Heart left ventricle (tissue), 16 donors: Measurements from ENCODE around the gene SLC25A4. TPM values are rescaled to one million over a fixed set of nuclear protein-coding genes. Genes with fewer than 3 reads are reported as not detected.

Source experiments
- ATAC-seq, 4 donors: fragments of 200-7000 bp; cut with Tn5 transposase; one replicate each; pipeline ENCODE4 v1.9.1; 2020 to 2022; ENCODE audit warnings: moderate library complexity in 4 of 4, mild to moderate bottlenecking in 3 of 4, moderate number of reproducible peaks in 1 of 4
- DNase-seq, 5 donors: peaks; one replicate each; pipeline ENCODE4 v3.0.0-alpha.2; 2020
- H3K27ac ChIP-seq, 12 donors: fragments of 200-600 bp; sonication (generic) in 4 of 12; one replicate each; pipeline versions ENCODE4 v1.5.0 to v1.8.0; 2016 to 2022; ENCODE audit warnings: mild to moderate bottlenecking in 2 of 12
- H3K27me3 ChIP-seq, 9 donors: fragments of 200-600 bp; sonication (generic) in 2 of 9; one replicate each; pipeline versions ENCODE4 v1.5.1 to v1.8.0; 2016 to 2022; ENCODE audit warnings: mild to moderate bottlenecking in 3 of 9
- H3K36me3 ChIP-seq, 9 donors: fragments of 200-600 bp; sonication (generic) in 2 of 9; one replicate each; pipeline versions ENCODE4 v1.5.0 to v1.8.0; 2018 to 2022; ENCODE audit warnings: mild to moderate bottlenecking in 2 of 9
- H3K4me1 ChIP-seq, 12 donors: fragments of 200-600 bp; sonication (generic) in 4 of 12; one replicate each; pipeline versions ENCODE4 v1.5.0 to v1.8.0; 2016 to 2022; ENCODE audit warnings: mild to moderate bottlenecking in 3 of 12
- H3K4me3 ChIP-seq, 12 donors: fragments of 200-600 bp; sonication (generic) in 4 of 12; one replicate each; pipeline versions ENCODE4 v1.5.0 to v1.8.0; 2017 to 2022; ENCODE audit warnings: mild to moderate bottlenecking in 9 of 12, moderate library complexity in 4 of 12
- H3K9me3 ChIP-seq, 12 donors: fragments of 200-600 bp; sonication (generic) in 4 of 12; one replicate each; pipeline versions ENCODE4 v1.5.0 to v1.8.0; 2016 to 2022; ENCODE audit warnings: mild to moderate bottlenecking in 1 of 12
- POLR2A ChIP-seq, 2 donors: fragments of 450-650 bp; IDR thresholded peaks; one replicate each; pipeline ENCODE4 v1.6.1; 2017; ENCODE audit warnings: antibody characterized with exemption in 2 of 2, mild to moderate bottlenecking in 2 of 2, moderate library complexity in 2 of 2
- WGBS, 4 donors: extraction: QIAGEN DNeasy Blood & Tissue Kit in 2 of 4; methylation state at CpG; one replicate each; pipeline versions ENCODE4 v1.1.5 to v1.1.7; 2013 to 2018; 5-methylcytosine and 5-hydroxymethylcytosine counted together
- intact Hi-C, 10 donors: fragments of 100-400 bp; cut with DNase I; formaldehyde crosslinking; loops; one replicate each; pipeline versions ENCODE4 v1.11.1 to v1.14.2; 2022
- polyA plus RNA-seq, 2 donors: library from polyadenylated mRNA; stranded (reverse); fragments of 200-250 nt; gene quantifications; one replicate each; pipeline ENCODE4 v1.2.3, GENCODE V29; 2013
- total RNA-seq, 9 donors: library from RNA; depleted of rRNA in 2 of 9; stranded (reverse); fragments of >200 nt in 2 of 9; fragmentation: NEBNext Ultra II Directional in 3 of 9; extraction: Animal tissue kit (Norgen Biotek cat#: 25700) in 3 of 9; gene quantifications; one replicate each; pipeline versions ENCODE4 v1.1.0 to v1.2.4, GENCODE V29; 2016 to 2023
- TF ChIP-seq, protein P1 (sequence below), 12 donors: fragments of 200-600 bp; sonication (generic) in 4 of 12; IDR thresholded peaks; one replicate each; pipeline versions ENCODE4 v1.5.0 to v1.8.0; 2018 to 2022; ENCODE audit warnings: antibody characterized with exemption in 12 of 12, mild to moderate bottlenecking in 5 of 12
- donor health status: ischemic (EF 13 %, LVEDD 7.1; RV severe dilation, severe dysfunction).
- donor health status: healthy with polysubstance abuse.
- donor health status: DM: no; HTN: yes; CAD: no.
- donor health status: DM: no; HTN: no; CAD: no.
- donor health status: ischemic (EF 25% LVEDD 6.9; RV normal size, moderate dysfunction).
- donor health status: ischemic (EF 25% LVEDD 5.7; RV mildly dilated, moderate dysfunction).
- donor health status: healthy.
- donor health status: DM: yes; HTN: yes; CAD: no.
- donor health status: ischemic (EF 35%, LVEDD 5.7; RV mildly dilated, moderate dysfunction).
- donor health status: nonischemic (EF 11% LVEDD 7.7; RV severe dilation, severe dysfunction).
- donor health status: DM: yes; HTN: yes; CAD: no.
- donor health status: PGD.
- donor health status: ischemic (EF 29% LVEDD 5.4; RV normal size, mild dysfunction).
- donor health status: nonischemic (EF 23%, LVEDD 6.1; RV moderate dilation, normal function).

SLC25A4 gene
- total and polyA plus RNA-seq, 11 donors, result 878 to 2,214 (median 1,482) TPM

GRCh38 chr4:185167234-185167633, 24.2 kb downstream of the SLC25A4 start:
- H3K4me3 ChIP-seq, result no peak overlapping the region
- WGBS, 4 donors, result 74 to 90% (median 83%) methylated on average over 9 of the region's 9 CpGs
- H3K27ac ChIP-seq, result no peak overlapping the region
- no peaks in the 10 kb centered on the region for H3K27me3 ChIP-seq
- TF ChIP-seq, protein P1, sequence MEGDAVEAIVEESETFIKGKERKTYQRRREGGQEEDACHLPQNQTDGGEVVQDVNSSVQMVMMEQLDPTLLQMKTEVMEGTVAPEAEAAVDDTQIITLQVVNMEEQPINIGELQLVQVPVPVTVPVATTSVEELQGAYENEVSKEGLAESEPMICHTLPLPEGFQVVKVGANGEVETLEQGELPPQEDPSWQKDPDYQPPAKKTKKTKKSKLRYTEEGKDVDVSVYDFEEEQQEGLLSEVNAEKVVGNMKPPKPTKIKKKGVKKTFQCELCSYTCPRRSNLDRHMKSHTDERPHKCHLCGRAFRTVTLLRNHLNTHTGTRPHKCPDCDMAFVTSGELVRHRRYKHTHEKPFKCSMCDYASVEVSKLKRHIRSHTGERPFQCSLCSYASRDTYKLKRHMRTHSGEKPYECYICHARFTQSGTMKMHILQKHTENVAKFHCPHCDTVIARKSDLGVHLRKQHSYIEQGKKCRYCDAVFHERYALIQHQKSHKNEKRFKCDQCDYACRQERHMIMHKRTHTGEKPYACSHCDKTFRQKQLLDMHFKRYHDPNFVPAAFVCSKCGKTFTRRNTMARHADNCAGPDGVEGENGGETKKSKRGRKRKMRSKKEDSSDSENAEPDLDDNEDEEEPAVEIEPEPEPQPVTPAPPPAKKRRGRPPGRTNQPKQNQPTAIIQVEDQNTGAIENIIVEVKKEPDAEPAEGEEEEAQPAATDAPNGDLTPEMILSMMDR (IDR thresholded peaks at IDR 0.05), result no peak
- TF ChIP-seq POLR2A (IDR thresholded peaks at IDR 0.05), result no peak
- no peak for DNase-seq
- peaks cover 0 to 56% (median 39%) of the 10 kb centered on the region in 9 donors for H3K36me3 ChIP-seq
- no peak for ATAC-seq
- peaks cover 0 to 13% (median 2%) of the 10 kb centered on the region in 12 donors for H3K4me1 ChIP-seq
- no peaks in the 10 kb centered on the region for H3K9me3 ChIP-seq
- intact Hi-C loops, result no loop called here

DNA sequence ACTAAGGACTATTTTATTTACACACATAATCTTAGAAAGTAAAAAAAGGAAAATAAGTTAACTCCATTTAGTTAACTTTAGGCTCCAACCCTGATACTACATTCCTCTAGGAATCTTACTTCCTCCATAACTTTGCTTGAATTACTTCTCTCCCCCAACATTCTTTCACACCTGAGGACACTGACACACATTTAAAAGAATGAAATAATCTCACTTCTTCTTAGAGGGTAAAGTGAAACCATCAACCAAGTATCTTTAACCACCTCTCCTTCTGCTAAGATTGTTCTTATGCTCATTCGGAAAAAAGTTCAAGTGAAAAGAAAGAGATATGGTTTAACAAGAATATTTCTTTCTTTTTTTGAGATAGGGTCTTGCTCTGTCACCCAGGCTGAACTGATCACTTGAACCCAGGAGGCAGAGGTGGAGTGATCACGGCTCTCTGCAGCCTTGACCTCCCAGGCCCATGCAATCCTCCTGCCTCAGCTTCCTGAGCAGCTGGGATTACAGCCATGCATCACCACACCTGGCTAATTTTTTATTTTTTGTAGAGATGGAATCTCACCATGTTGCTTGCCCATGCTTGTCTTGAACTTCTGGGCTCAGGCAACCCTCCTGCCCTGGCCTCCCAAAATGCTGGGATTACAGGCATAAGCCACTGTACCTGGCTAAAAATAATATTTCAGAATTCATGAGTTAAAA, 28.5 kb downstream of the SLC25A4 start:
- WGBS, 4 donors, result 87 to 94% (median 91%) methylated on average over 2 of the region's 2 CpGs
- Histone ChIP-seq H3K4me1 (peaks cover 0 to 14% (median 0%) of the 10 kb centered on the region in 12 donors), H3K9me3 (no peaks in the 10 kb centered on the region), H3K4me3 (no peak overlapping the region), H3K27ac (no peak overlapping the region), H3K27me3 (no peaks in the 10 kb centered on the region), H3K36me3 (peaks cover 0 to 66% (median 48%) of the 10 kb centered on the region in 9 donors)
- DNase-seq, result no peak
- TF ChIP-seq, protein P1 (IDR thresholded peaks at IDR 0.05), result no peak
- TF ChIP-seq POLR2A (IDR thresholded peaks at IDR 0.05), result no peak
- ATAC-seq, result no peak
- intact Hi-C loops, result no loop called here

- peak in 1 of 4 donors; percentile 24 for ATAC-seq
- Histone ChIP-seq H3K27ac (no peak overlapping the region), H3K4me1 (peaks cover 0 to 6% (median 0%) of the 10 kb centered on the region in 12 donors), H3K9me3 (no peaks in the 10 kb centered on the region), H3K36me3 (peaks cover 0 to 18% (median 10%) of the 10 kb centered on the region in 9 donors), H3K4me3 (no peak overlapping the region), H3K27me3 (no peaks in the 10 kb centered on the region)
- no peak for TF ChIP-seq POLR2A (IDR thresholded peaks at IDR 0.05)
- TF ChIP-seq, protein P1 (IDR thresholded peaks at IDR 0.05), result no peak
- 84 to 92% (median 89%) methylated on average over 3 of the region's 3 CpGs for WGBS, 4 donors
- intact Hi-C loops, result no loop called here
- no peak for DNase-seq
Measured at GRCh38 chr4:185179488-185179887, 36.4 kb downstream of the SLC25A4 start.

DNA sequence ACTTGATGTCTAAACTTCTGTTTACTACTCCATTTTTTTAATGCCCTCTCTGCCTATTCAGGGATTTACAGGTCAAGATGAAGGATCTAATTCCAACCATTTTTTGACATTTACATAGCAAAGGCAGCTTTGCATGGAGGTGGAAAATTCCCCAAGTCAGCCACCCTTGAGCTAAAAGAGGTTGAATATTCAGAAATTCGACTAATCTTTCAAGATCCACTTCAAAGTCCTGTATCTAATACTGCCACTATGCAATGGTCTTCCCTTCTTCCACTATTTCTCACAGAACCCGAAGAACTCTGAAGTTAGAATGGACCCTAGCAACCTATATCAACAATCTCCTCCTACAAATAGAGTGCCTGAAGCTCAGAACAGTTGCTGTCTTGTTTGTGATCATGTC, 39.2 kb downstream of the SLC25A4 start:
- TF ChIP-seq POLR2A (IDR thresholded peaks at IDR 0.05), result no peak
- TF ChIP-seq, protein P1 (IDR thresholded peaks at IDR 0.05), result no peak
- ATAC-seq (no peak), DNase-seq (no peak)
- H3K9me3 ChIP-seq, result no peaks in the 10 kb centered on the region
- no peaks in the 10 kb centered on the region for H3K27me3 ChIP-seq
- H3K4me1 ChIP-seq, result peaks cover 0 to 5% (median 0%) of the 10 kb centered on the region in 12 donors
- WGBS, 4 donors, result 66 to 75% (median 70%) methylated on average over 2 of the region's 2 CpGs
- H3K36me3 ChIP-seq, result peaks cover 0 to 10% (median 1%) of the 10 kb centered on the region in 9 donors
- H3K4me3 ChIP-seq, result no peak overlapping the region
- no peak overlapping the region for H3K27ac ChIP-seq
- intact Hi-C loops, result loop anchor here in 8 of 10 donors (2.0 to 10.0 kb wide), 10 partner anchors 35 to 177 kb away; partner anchors contain the start of gene SLC25A4 (in 1 of the 8)
